Fibroblast of lung (primary cell): ENCODE results near the gene TNFRSF14. TPM values are rescaled to one million over a fixed set of nuclear protein-coding genes. Genes with fewer than 3 reads are reported as not detected.

Experiments used
- DNase-seq, 2 donors: peaks; one replicate each; pipeline versions ENCODE4 v3.0.0 to v3.0.0-alpha.2; 2010; ENCODE audit warnings: low read depth in 2 of 2
- H2AFZ ChIP-seq: 2 replicates; pipeline ENCODE4 v1.5.1; 2012; ENCODE audit warnings: low read length, control low read depth, inconsistent platforms
- H3K27ac ChIP-seq: 2 replicates; pipeline ENCODE4 v1.5.1; 2011; ENCODE audit warnings: low read length, control low read depth; ENCODE audit not compliant: insufficient read depth
- H3K27me3 ChIP-seq: 2 replicates; pipeline ENCODE4 v1.5.1; 2011; ENCODE audit warnings: mild to moderate bottlenecking, low read length; ENCODE audit not compliant: control insufficient read depth, insufficient read depth
- H3K36me3 ChIP-seq: 2 replicates; pipeline ENCODE4 v1.5.1; 2011; ENCODE audit warnings: low read length; ENCODE audit not compliant: control insufficient read depth, insufficient read depth
- H3K4me1 ChIP-seq: 2 replicates; pipeline ENCODE4 v1.5.1; 2011; ENCODE audit warnings: low read length; ENCODE audit not compliant: control insufficient read depth, insufficient read depth; ENCODE audit errors: extremely low read depth
- H3K4me2 ChIP-seq: 2 replicates; pipeline ENCODE4 v1.5.1; 2011; ENCODE audit warnings: low read length, control low read depth; ENCODE audit not compliant: insufficient read depth; ENCODE audit errors: extremely low read depth
- H3K4me3 ChIP-seq, 4 experiments: fragments of 200-600 bp in 1 of 4; sonication (generic) in 1 of 4; replicated peaks in 1 of 4; 2 replicates each; pipeline ENCODE4 v1.5.1; 2011 to 2016; ENCODE audit warnings: low read length in 4 of 4, low read depth in 3 of 4, mild to moderate bottlenecking in 3 of 4, control low read depth in 2 of 4, inconsistent platforms in 1 of 4, mixed read lengths in 1 of 4; ENCODE audit not compliant: insufficient read depth in 1 of 4; ENCODE audit errors: control extremely low read depth in 1 of 4
- H3K79me2 ChIP-seq: 2 replicates; pipeline ENCODE4 v1.5.1; 2012; ENCODE audit warnings: mild to moderate bottlenecking, low read length, inconsistent platforms; ENCODE audit not compliant: control insufficient read depth, insufficient read depth
- H3K9ac ChIP-seq: 2 replicates; pipeline ENCODE4 v1.5.1; 2011; ENCODE audit warnings: mild to moderate bottlenecking, low read length, control low read depth; ENCODE audit not compliant: insufficient read depth
- H3K9me3 ChIP-seq: 2 replicates; pipeline ENCODE4 v1.5.1; 2012; ENCODE audit warnings: low read depth, low read length; ENCODE audit not compliant: control insufficient read depth, insufficient read depth
- H4K20me1 ChIP-seq: 2 replicates; pipeline ENCODE4 v1.5.1; 2011; ENCODE audit warnings: low read length; ENCODE audit not compliant: control insufficient read depth, insufficient read depth; ENCODE audit errors: extremely low read depth
- EZH2 ChIP-seq: IDR thresholded peaks from 2 replicates; pipeline ENCODE4 v1.5.1; 2012; ENCODE audit warnings: low read length, control low read depth, mild to moderate bottlenecking; ENCODE audit errors: missing control alignments
- polyA plus RNA-seq, 2 donors: library from polyadenylated mRNA; depleted of rRNA in 1 of 2; stranded (reverse) in 1 of 2; unstranded in 1 of 2; fragments of >200 nt; gene quantifications; 2 replicates each; pipeline ENCODE4 v1.2.1, GENCODE V29; 2011 to 2012; ENCODE audit warnings: missing spikeins in 1 of 2
- total RNA-seq: library from RNA; depleted of rRNA; stranded (reverse); fragments of >200 nt; gene quantifications from 2 replicates; pipeline ENCODE4 v1.2.1, GENCODE V29; 2014
- TF ChIP-seq, protein P1 (sequence below), 2 donors: IDR thresholded peaks in 1 of 2; conservative IDR thresholded peaks in 1 of 2; 1 replicate in 1 of 2; 2 replicates in 1 of 2; pipeline ENCODE4 v1.5.1; 2011 to 2012; ENCODE audit warnings: low read length in 2 of 2, control low read depth in 1 of 2, inconsistent platforms in 1 of 2, low read depth in 1 of 2, mild to moderate bottlenecking in 1 of 2

TNFRSF14 gene
- total and polyA plus RNA-seq, 2 donors (not counting 1 experiment from before 2014, with no cell fraction given): 15.2 to 85.0 TPM

DNA sequence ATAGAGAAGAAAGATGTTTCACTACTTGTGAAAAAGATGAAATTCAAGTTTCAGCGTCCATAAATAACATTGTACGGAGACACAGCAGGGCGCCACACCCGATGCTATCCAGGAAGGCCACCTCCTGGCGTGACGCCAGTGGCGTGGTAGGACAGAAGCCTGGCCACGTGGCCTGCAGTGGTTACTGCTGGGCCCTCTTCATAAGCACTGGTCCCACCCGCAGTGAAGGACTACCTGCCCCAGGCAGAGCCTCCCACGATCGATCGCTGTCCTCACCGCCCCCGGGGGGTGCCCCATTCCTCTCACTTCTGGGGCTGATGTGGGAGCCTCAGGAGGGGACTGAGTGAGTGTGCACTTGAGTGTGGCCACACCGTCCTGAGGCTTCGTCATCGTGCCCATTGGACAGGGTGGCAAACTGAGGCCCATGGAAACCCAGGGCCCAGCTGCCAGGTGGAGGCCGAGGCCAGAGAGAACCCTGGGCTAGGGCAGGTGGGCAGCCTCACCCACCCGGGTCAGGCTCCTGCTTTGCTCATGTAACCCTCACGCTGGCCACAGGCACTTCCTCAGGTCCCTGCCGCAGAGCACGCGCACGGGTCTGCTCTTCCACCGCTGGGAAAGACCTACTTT, 14.4 kb upstream of the TNFRSF14 start:
- Histone ChIP-seq H3K9ac (no peak overlapping the region), H3K4me2 (no peak overlapping the region), H3K36me3 (no peaks in the 10 kb centered on the region), H3K4me3 (no peak overlapping the region), H3K27ac (no peak overlapping the region), H4K20me1 (no peaks in the 10 kb centered on the region), H3K4me1 (peaks cover 2% of the 10 kb centered on the region), H3K27me3 (no peaks in the 10 kb centered on the region), H3K79me2 (no peaks in the 10 kb centered on the region), H2AFZ (no peak overlapping the region), H3K9me3 (no peaks in the 10 kb centered on the region)
- DNase-seq: no peak
- TF ChIP-seq, protein P1, sequence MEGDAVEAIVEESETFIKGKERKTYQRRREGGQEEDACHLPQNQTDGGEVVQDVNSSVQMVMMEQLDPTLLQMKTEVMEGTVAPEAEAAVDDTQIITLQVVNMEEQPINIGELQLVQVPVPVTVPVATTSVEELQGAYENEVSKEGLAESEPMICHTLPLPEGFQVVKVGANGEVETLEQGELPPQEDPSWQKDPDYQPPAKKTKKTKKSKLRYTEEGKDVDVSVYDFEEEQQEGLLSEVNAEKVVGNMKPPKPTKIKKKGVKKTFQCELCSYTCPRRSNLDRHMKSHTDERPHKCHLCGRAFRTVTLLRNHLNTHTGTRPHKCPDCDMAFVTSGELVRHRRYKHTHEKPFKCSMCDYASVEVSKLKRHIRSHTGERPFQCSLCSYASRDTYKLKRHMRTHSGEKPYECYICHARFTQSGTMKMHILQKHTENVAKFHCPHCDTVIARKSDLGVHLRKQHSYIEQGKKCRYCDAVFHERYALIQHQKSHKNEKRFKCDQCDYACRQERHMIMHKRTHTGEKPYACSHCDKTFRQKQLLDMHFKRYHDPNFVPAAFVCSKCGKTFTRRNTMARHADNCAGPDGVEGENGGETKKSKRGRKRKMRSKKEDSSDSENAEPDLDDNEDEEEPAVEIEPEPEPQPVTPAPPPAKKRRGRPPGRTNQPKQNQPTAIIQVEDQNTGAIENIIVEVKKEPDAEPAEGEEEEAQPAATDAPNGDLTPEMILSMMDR (conservative IDR thresholded peaks at IDR 0.05 in 1 of 2, IDR thresholded peaks at IDR 0.05 in 1 of 2; ENCODE audit: low read depth in 1 of 2, low read length in 2 of 2): no peak
- no peak for TF ChIP-seq EZH2

GRCh38 chr1:2542246-2542915, 13.8 kb upstream of the TNFRSF14 start:
- H3K27ac ChIP-seq: no peak overlapping the region
- no peaks in the 10 kb centered on the region for H3K79me2 ChIP-seq
- no peaks in the 10 kb centered on the region for H3K27me3 ChIP-seq
- no peaks in the 10 kb centered on the region for H3K36me3 ChIP-seq
- H3K4me1 ChIP-seq: peaks cover 2% of the 10 kb centered on the region
- DNase-seq: no peak
- H3K4me2 ChIP-seq: no peak overlapping the region
- H3K4me3 ChIP-seq: no peak overlapping the region
- no peaks in the 10 kb centered on the region for H4K20me1 ChIP-seq
- H3K9ac ChIP-seq: no peak overlapping the region
- H3K9me3 ChIP-seq: no peaks in the 10 kb centered on the region
- TF ChIP-seq, protein P1 (conservative IDR thresholded peaks at IDR 0.05 in 1 of 2, IDR thresholded peaks at IDR 0.05 in 1 of 2; ENCODE audit: low read depth in 1 of 2, low read length in 2 of 2): no peak
- no peak overlapping the region for H2AFZ ChIP-seq

- Histone ChIP-seq H3K9ac (peak overlapping the region; percentile 2), H3K9me3 (no peaks in the 10 kb centered on the region), H4K20me1 (no peaks in the 10 kb centered on the region), H3K4me3 (no peak overlapping the region), H2AFZ (no peak overlapping the region), H3K4me2 (no peak overlapping the region), H3K36me3 (no peaks in the 10 kb centered on the region), H3K79me2 (no peaks in the 10 kb centered on the region), H3K4me1 (peaks cover 9% of the 10 kb centered on the region), H3K27ac (no peak overlapping the region), H3K27me3 (no peaks in the 10 kb centered on the region)
- peak; percentile 27 to 37 for DNase-seq
- TF ChIP-seq, protein P1 (conservative IDR thresholded peaks at IDR 0.05 in 1 of 2, IDR thresholded peaks at IDR 0.05 in 1 of 2; ENCODE audit: low read depth in 1 of 2, low read length in 2 of 2): no peak
- TF ChIP-seq EZH2: no peak
Observed at GRCh38 chr1:2543543-2544092, 12.6 kb upstream of the TNFRSF14 start.
